Hematopoietic multipotent progenitor cell (in vitro differentiated cells): Measurements from ENCODE around the gene KCNK13. TPM values are rescaled to one million over a fixed set of nuclear protein-coding genes. Genes with fewer than 3 reads are reported as not detected.

Source experiments
- DNase-seq, 3 donors: peaks; one replicate each; pipeline ENCODE4 v3.0.0-alpha.2; 2011 to 2015; ENCODE audit warnings: low read depth in 2 of 3, low spot score in 2 of 3
- total RNA-seq: library from RNA; depleted of rRNA; stranded (reverse); fragments of >200 nt; gene quantifications from one replicate; pipeline ENCODE4 v1.2.3, GENCODE V29; 2012

Gene KCNK13
- total RNA-seq, 1 donor, result not detected

- no peak for DNase-seq
These were observed 54.6 kb downstream of the KCNK13 start for GRCh38 chr14:90116444-90116843.

DNA sequence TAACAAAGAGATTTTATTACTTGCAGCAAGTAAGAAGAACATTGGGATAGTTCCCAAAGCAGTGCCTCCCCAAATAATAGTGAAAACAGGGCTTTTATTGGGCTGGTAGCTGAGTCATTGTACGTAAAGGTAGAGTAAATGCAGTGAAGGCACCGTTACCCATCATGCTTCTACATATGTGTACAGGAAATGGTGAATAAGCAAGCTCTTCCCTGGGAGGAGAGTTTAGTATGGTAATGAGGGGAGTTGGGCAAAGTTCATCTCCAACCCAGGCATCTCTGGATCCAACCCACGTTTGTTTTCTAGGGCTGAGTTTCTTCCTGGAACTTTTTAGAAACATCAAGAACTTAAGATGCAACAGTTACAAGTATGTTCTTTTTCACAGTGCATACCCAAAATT is 56.2 kb downstream of the KCNK13 start:
- DNase-seq, result no peak

DNA sequence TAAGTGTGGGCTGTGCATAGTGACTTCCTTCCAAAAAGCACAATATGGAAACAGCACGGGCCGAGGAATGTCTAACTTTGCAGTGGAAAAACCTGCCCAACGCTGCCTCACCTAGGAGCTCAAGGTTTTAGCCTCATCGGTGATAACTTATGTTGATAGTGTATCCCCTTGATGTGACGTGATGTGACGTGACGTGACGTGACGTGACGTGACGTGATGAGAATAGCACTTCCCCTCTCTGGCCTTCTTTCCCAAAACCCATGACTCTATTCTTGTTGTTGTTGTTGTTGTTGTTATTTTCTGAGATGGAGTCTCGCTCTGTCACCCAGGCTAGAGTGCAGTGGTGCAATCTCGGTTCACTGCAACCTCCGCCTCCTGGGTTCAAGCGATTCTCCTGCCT is 64.5 kb downstream of the KCNK13 start:
- no peak for DNase-seq

GRCh38 chr14:90132821-90133570 is 71.2 kb downstream of the KCNK13 start:
- DNase-seq, result no peak

- DNase-seq, result no peak
These were observed 75.1 kb downstream of the KCNK13 start for GRCh38 chr14:90136904-90137303.

GRCh38 chr14:90137807-90138206 is 76.0 kb downstream of the KCNK13 start:
- DNase-seq, result no peak

DNA sequence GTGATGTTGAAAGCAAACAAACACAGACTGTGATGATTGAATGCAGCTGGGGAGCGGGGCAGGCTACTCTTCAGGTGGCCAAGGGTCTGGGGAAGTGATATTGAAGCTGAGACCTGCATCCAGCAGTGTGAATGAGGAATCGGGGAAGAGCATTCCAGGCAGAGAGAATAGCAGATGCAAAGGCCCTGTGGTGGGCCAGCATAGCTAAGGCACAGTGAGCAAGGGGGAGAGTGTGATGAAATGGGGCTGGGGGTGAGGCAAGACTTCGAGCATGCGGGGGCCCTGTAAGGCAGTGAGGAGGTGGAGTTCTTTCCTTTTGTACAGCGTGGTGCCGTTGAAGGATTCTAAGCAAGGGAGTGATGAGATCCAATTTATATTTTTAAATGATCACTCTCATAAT is 77.4 kb downstream of the KCNK13 start:
- DNase-seq, result no peak

- no peak for DNase-seq
These were observed 78.6 kb downstream of the KCNK13 start for GRCh38 chr14:90140298-90140955.

DNA sequence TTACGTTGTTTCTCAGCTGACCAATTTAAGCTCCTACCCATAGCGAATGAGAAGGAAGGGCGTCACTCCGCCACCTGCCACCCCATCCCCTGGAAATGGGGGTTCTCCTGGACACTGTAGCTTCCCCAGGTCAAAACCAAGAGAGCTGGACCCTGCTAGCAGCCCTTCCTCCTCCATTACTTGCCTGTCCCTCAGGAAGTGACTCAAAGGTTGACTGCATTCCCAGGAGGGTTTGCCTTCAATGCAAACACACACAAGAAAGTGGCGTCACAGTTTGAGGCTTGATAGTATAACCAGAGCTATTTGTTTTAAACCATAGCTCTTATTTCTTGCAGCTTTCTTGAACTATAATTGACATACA is 79.1 kb downstream of the KCNK13 start:
- no peak for DNase-seq

DNA sequence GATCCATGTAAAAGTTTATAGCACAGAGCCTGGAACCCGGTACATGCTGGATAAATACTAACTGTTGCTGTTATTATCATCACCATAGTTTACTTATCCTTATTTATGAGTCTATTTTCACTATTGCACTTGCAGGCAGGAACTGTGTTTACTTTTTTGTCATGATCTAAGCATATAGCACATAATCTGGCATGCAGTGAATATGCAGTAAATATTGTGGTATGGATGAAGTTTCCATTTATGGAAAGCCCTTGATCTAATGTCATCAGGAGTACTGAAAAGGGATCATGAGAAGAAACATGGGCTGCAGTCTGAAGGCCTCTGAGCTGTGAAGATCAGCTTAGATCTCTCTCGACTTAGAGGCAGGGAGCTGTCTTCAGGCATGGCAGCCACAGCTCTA is 91.6 kb downstream of the KCNK13 start:
- DNase-seq, result no peak

- no peak for DNase-seq
These were observed 92.3 kb downstream of the KCNK13 start for GRCh38 chr14:90154110-90154509.

DNA sequence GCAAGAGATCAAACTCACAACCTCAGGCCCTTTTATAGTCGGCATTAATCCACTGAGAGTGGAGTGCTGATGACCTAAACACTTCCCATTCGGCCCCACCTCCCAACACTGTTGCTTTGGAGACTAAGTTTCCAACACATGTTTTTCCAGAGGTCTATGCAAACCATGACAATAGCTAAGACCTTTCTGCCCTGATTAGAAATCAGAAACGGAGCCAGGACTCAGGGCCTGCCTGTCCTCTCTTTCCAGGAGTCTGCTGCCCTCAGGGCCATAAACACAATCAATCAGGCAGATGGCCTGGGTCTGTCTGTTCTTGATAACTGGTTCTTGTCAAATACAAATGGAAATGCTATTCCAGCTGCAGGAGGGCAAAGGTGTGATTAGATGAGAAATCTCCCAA is 97.4 kb downstream of the KCNK13 start:
- DNase-seq, result no peak

- no peak for DNase-seq
These were observed 97.9 kb downstream of the KCNK13 start for GRCh38 chr14:90159688-90160087.

DNA sequence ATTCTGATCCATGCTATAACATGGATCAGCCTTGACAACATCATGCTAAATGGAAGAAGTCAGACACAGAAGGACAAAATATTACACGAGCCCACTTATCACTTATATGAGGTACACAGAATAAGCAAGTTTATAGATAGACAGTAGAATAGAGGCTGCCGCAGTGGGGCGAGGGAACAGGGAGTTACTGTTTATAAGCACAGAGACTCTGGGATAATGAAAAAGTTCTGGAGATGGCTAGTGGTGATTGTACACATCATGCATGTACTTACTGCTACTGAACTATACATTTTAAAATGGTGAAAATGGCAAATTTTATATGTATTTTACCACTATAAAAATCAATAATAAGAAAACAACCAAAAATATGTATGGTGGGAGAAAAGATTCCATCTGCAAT is 99.3 kb downstream of the KCNK13 start:
- no peak for DNase-seq

GRCh38 chr14:90168425-90169105 is 106.8 kb downstream of the KCNK13 start:
- no peak for DNase-seq

GRCh38 chr14:90175631-90176030 is 113.8 kb downstream of the KCNK13 start:
- DNase-seq, result no peak

DNA sequence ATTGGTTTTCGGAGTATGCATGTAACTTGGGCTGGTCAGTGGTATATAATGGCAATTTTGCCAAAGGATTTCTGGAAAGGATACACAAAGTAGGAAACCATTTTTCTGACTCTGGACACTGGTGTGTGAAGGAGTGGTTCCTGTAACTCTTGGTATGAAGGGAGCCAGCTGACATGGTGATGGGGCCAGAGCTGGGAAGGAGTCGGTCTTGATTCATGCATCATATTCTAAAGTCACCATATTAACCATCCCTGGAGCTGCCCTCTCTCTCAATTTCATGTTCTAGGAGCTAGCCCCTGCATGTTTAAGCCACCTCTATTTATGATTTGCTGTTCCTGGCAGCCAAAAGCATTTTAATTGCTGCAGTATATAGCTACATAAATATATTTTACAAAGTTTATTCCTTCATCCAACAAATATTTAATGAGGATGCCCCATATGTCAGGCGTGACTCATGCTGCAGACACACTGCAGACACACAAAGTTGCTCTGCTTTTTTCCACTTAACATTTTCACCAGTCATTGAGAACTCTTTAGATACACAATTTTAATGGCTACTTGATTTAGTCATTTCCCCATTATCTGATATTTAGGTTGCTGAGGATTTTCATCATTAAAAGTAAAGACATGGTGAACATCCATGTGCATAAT is 115.9 kb downstream of the KCNK13 start:
- DNase-seq, result no peak

DNA sequence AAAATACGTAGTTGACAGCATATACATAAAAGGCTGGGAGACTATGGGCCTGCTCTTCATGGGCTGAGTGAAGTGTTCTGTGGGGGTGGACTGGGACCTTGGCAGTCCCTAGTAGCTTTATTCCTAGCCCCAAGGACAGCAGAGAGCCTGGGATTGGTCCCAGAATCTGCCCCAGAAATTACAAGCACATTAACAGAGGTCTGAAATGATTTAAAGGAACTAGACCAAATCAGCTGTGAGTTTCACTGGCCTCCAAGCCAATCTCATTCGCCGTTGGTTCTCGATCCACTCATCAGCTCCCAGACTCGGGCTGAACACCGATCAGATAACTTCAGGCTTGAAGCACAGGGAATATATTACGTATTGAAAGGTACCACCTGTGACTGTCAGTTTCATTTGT is 117.6 kb downstream of the KCNK13 start:
- no peak for DNase-seq

GRCh38 chr14:90179809-90180779 is 118.3 kb downstream of the KCNK13 start:
- DNase-seq, result no peak

DNA sequence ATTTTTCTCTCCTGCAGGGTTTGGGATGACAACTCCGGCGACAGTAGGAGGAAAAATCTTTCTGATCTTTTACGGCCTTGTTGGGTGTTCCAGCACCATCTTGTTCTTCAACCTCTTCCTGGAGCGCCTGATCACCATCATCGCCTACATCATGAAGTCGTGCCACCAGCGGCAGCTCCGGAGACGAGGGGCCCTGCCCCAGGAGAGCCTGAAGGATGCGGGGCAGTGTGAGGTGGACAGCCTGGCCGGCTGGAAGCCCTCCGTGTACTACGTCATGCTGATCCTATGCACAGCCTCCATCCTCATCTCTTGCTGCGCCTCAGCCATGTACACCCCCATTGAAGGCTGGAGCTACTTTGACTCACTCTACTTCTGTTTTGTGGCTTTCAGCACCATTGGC is 122.3 kb downstream of the KCNK13 start:
- DNase-seq, result no peak
